Measurements from ENCODE around the gene CTNNA3.

Gene CTNNA3

GRCh38 chr10:66844176-66844942 is 851.6 kb downstream of the CTNNA3 start:
- peak; percentile 32 for DNase-seq

- DNase-seq: peak; percentile 10
These were observed 852.6 kb downstream of the CTNNA3 start for GRCh38 chr10:66843396-66843795.

- DNase-seq: no peak
These were observed 853.1 kb downstream of the CTNNA3 start for GRCh38 chr10:66842867-66843266.

GRCh38 chr10:66842371-66842770 is 853.6 kb downstream of the CTNNA3 start:
- no peak for DNase-seq

- no peak for DNase-seq
These were observed 857.3 kb downstream of the CTNNA3 start for GRCh38 chr10:66838656-66839055.

GRCh38 chr10:66837990-66838389 is 858.0 kb downstream of the CTNNA3 start:
- DNase-seq: no peak

GRCh38 chr10:66837335-66837734 is 858.7 kb downstream of the CTNNA3 start:
- DNase-seq: no peak

- no peak for DNase-seq
These were observed 859.2 kb downstream of the CTNNA3 start for GRCh38 chr10:66836771-66837170.

GRCh38 chr10:66836057-66836456 is 859.9 kb downstream of the CTNNA3 start:
- DNase-seq: peak; percentile 61

- DNase-seq: no peak
These were observed 860.6 kb downstream of the CTNNA3 start for GRCh38 chr10:66835400-66835799.

- DNase-seq: no peak
These were observed 861.2 kb downstream of the CTNNA3 start for GRCh38 chr10:66834802-66835201.

- DNase-seq: no peak
These were observed 862.1 kb downstream of the CTNNA3 start for GRCh38 chr10:66833861-66834260.

- no peak for DNase-seq
These were observed 863.1 kb downstream of the CTNNA3 start for GRCh38 chr10:66832781-66833422.

GRCh38 chr10:66828957-66829356 is 867.0 kb downstream of the CTNNA3 start:
- no peak for DNase-seq

- DNase-seq: peak; percentile 8
These were observed 868.6 kb downstream of the CTNNA3 start for GRCh38 chr10:66827353-66827752.

- DNase-seq: no peak
These were observed 872.7 kb downstream of the CTNNA3 start for GRCh38 chr10:66823301-66823700.

GRCh38 chr10:66822801-66823200 is 873.2 kb downstream of the CTNNA3 start:
- no peak for DNase-seq

- no peak for DNase-seq
These were observed 876.3 kb downstream of the CTNNA3 start for GRCh38 chr10:66819691-66820090.

GRCh38 chr10:66813122-66813521 is 882.9 kb downstream of the CTNNA3 start:
- no peak for DNase-seq

GRCh38 chr10:66811211-66811610 is 884.8 kb downstream of the CTNNA3 start:
- DNase-seq: no peak

GRCh38 chr10:66809402-66809801 is 886.6 kb downstream of the CTNNA3 start:
- DNase-seq: no peak

- DNase-seq: no peak
These were observed 890.4 kb downstream of the CTNNA3 start for GRCh38 chr10:66805612-66806011.

GRCh38 chr10:66804962-66805361 is 891.0 kb downstream of the CTNNA3 start:
- no peak for DNase-seq

GRCh38 chr10:66803174-66803573 is 892.8 kb downstream of the CTNNA3 start:
- no peak for DNase-seq

- peak; percentile 30 for DNase-seq
These were observed 896.5 kb downstream of the CTNNA3 start for GRCh38 chr10:66799474-66799873.
